ENCODE measurements around the gene LETM1.
A peak's percentile ranks its signal among the peaks of the same experiment; 100 is the strongest.

The LETM1 gene

GRCh38 chr4:1815997-1816860, 39.7 kb downstream of the LETM1 start:
- H3K9me3 ChIP-seq (ENCODE audit: control insufficient read depth, low read length): no peaks in the 10 kb centered on the region
- H3K36me3 ChIP-seq (ENCODE audit: control insufficient read depth, insufficient read depth, low read length): peaks cover 41% of the 10 kb centered on the region
- H3K4me1 ChIP-seq (ENCODE audit: control insufficient read depth, insufficient read depth, low read length, poor library complexity, severe bottlenecking): no peaks in the 10 kb centered on the region
- no peak overlapping the region for H3K4me3 ChIP-seq (ENCODE audit: insufficient read depth, low read depth, low read length, poor library complexity, severe bottlenecking)
- H3K27ac ChIP-seq (ENCODE audit: insufficient read depth, low read length, poor library complexity, severe bottlenecking): no peak overlapping the region
- no peak for DNase-seq
- H3K27me3 ChIP-seq (replicated peaks; ENCODE audit: control insufficient read depth, insufficient read depth, low read length, poor library complexity, severe bottlenecking): no peaks in the 10 kb centered on the region

GRCh38 chr4:1815096-1815996, 40.6 kb downstream of the LETM1 start:
- no peak for DNase-seq
- no peaks in the 10 kb centered on the region for H3K4me1 ChIP-seq (ENCODE audit: control insufficient read depth, insufficient read depth, low read length, poor library complexity, severe bottlenecking)
- H3K36me3 ChIP-seq (ENCODE audit: control insufficient read depth, insufficient read depth, low read length): peaks cover 41% of the 10 kb centered on the region
- no peaks in the 10 kb centered on the region for H3K9me3 ChIP-seq (ENCODE audit: control insufficient read depth, low read length)
- no peaks in the 10 kb centered on the region for H3K27me3 ChIP-seq (replicated peaks; ENCODE audit: control insufficient read depth, insufficient read depth, low read length, poor library complexity, severe bottlenecking)
- no peak overlapping the region for H3K4me3 ChIP-seq (ENCODE audit: insufficient read depth, low read depth, low read length, poor library complexity, severe bottlenecking)
- H3K27ac ChIP-seq (ENCODE audit: insufficient read depth, low read length, poor library complexity, severe bottlenecking): no peak overlapping the region

- no peaks in the 10 kb centered on the region for H3K27me3 ChIP-seq (replicated peaks; ENCODE audit: control insufficient read depth, insufficient read depth, low read length, poor library complexity, severe bottlenecking)
- H3K9me3 ChIP-seq (ENCODE audit: control insufficient read depth, low read length): no peaks in the 10 kb centered on the region
- H3K4me1 ChIP-seq (ENCODE audit: control insufficient read depth, insufficient read depth, low read length, poor library complexity, severe bottlenecking): no peaks in the 10 kb centered on the region
- no peak overlapping the region for H3K27ac ChIP-seq (ENCODE audit: insufficient read depth, low read length, poor library complexity, severe bottlenecking)
- no peak overlapping the region for H3K4me3 ChIP-seq (ENCODE audit: insufficient read depth, low read depth, low read length, poor library complexity, severe bottlenecking)
- peaks cover 35% of the 10 kb centered on the region for H3K36me3 ChIP-seq (ENCODE audit: control insufficient read depth, insufficient read depth, low read length)
- DNase-seq: no peak
Observed at GRCh38 chr4:1814453-1814852, 41.5 kb downstream of the LETM1 start.

GRCh38 chr4:1813915-1814314, 42.0 kb downstream of the LETM1 start:
- Histone ChIP-seq H3K4me3 (ENCODE audit: insufficient read depth, low read depth, low read length, poor library complexity, severe bottlenecking) (no peak overlapping the region), H3K36me3 (ENCODE audit: control insufficient read depth, insufficient read depth, low read length) (peaks cover 30% of the 10 kb centered on the region), H3K9me3 (ENCODE audit: control insufficient read depth, low read length) (no peaks in the 10 kb centered on the region), H3K4me1 (ENCODE audit: control insufficient read depth, insufficient read depth, low read length, poor library complexity, severe bottlenecking) (no peaks in the 10 kb centered on the region), H3K27ac (ENCODE audit: insufficient read depth, low read length, poor library complexity, severe bottlenecking) (no peak overlapping the region), H3K27me3 (replicated peaks; ENCODE audit: control insufficient read depth, insufficient read depth, low read length, poor library complexity, severe bottlenecking) (no peaks in the 10 kb centered on the region)
- no peak for DNase-seq

GRCh38 chr4:1813231-1813630, 42.7 kb downstream of the LETM1 start:
- H3K36me3 ChIP-seq (ENCODE audit: control insufficient read depth, insufficient read depth, low read length): peaks cover 30% of the 10 kb centered on the region
- no peaks in the 10 kb centered on the region for H3K27me3 ChIP-seq (replicated peaks; ENCODE audit: control insufficient read depth, insufficient read depth, low read length, poor library complexity, severe bottlenecking)
- no peak overlapping the region for H3K4me3 ChIP-seq (ENCODE audit: insufficient read depth, low read depth, low read length, poor library complexity, severe bottlenecking)
- H3K9me3 ChIP-seq (ENCODE audit: control insufficient read depth, low read length): no peaks in the 10 kb centered on the region
- H3K4me1 ChIP-seq (ENCODE audit: control insufficient read depth, insufficient read depth, low read length, poor library complexity, severe bottlenecking): no peaks in the 10 kb centered on the region
- H3K27ac ChIP-seq (ENCODE audit: insufficient read depth, low read length, poor library complexity, severe bottlenecking): no peak overlapping the region
- DNase-seq: no peak

GRCh38 chr4:1812720-1813119, 43.2 kb downstream of the LETM1 start:
- Histone ChIP-seq H3K27ac (ENCODE audit: insufficient read depth, low read length, poor library complexity, severe bottlenecking) (no peak overlapping the region), H3K36me3 (ENCODE audit: control insufficient read depth, insufficient read depth, low read length) (peaks cover 26% of the 10 kb centered on the region), H3K9me3 (ENCODE audit: control insufficient read depth, low read length) (no peaks in the 10 kb centered on the region), H3K27me3 (replicated peaks; ENCODE audit: control insufficient read depth, insufficient read depth, low read length, poor library complexity, severe bottlenecking) (no peaks in the 10 kb centered on the region), H3K4me1 (ENCODE audit: control insufficient read depth, insufficient read depth, low read length, poor library complexity, severe bottlenecking) (no peaks in the 10 kb centered on the region), H3K4me3 (ENCODE audit: insufficient read depth, low read depth, low read length, poor library complexity, severe bottlenecking) (no peak overlapping the region)
- DNase-seq: no peak

GRCh38 chr4:1810765-1811164, 45.2 kb downstream of the LETM1 start:
- Histone ChIP-seq H3K9me3 (ENCODE audit: control insufficient read depth, low read length) (no peaks in the 10 kb centered on the region), H3K27me3 (replicated peaks; ENCODE audit: control insufficient read depth, insufficient read depth, low read length, poor library complexity, severe bottlenecking) (no peaks in the 10 kb centered on the region), H3K4me1 (ENCODE audit: control insufficient read depth, insufficient read depth, low read length, poor library complexity, severe bottlenecking) (no peaks in the 10 kb centered on the region), H3K4me3 (ENCODE audit: insufficient read depth, low read depth, low read length, poor library complexity, severe bottlenecking) (no peak overlapping the region), H3K36me3 (ENCODE audit: control insufficient read depth, insufficient read depth, low read length) (peaks cover 23% of the 10 kb centered on the region), H3K27ac (ENCODE audit: insufficient read depth, low read length, poor library complexity, severe bottlenecking) (no peak overlapping the region)
- DNase-seq: no peak

GRCh38 chr4:1809754-1810502, 46.0 kb downstream of the LETM1 start:
- H3K4me1 ChIP-seq (ENCODE audit: control insufficient read depth, insufficient read depth, low read length, poor library complexity, severe bottlenecking): no peaks in the 10 kb centered on the region
- peak; percentile 20 to 28 (median 25) for DNase-seq
- H3K27me3 ChIP-seq (replicated peaks; ENCODE audit: control insufficient read depth, insufficient read depth, low read length, poor library complexity, severe bottlenecking): no peaks in the 10 kb centered on the region
- H3K9me3 ChIP-seq (ENCODE audit: control insufficient read depth, low read length): no peaks in the 10 kb centered on the region
- H3K36me3 ChIP-seq (ENCODE audit: control insufficient read depth, insufficient read depth, low read length): peaks cover 15% of the 10 kb centered on the region
- H3K4me3 ChIP-seq (ENCODE audit: insufficient read depth, low read depth, low read length, poor library complexity, severe bottlenecking): no peak overlapping the region
- H3K27ac ChIP-seq (ENCODE audit: insufficient read depth, low read length, poor library complexity, severe bottlenecking): no peak overlapping the region

GRCh38 chr4:1808851-1809753, 46.9 kb downstream of the LETM1 start:
- DNase-seq: no peak
- no peak overlapping the region for H3K27ac ChIP-seq (ENCODE audit: insufficient read depth, low read length, poor library complexity, severe bottlenecking)
- peaks cover 7% of the 10 kb centered on the region for H3K36me3 ChIP-seq (ENCODE audit: control insufficient read depth, insufficient read depth, low read length)
- H3K9me3 ChIP-seq (ENCODE audit: control insufficient read depth, low read length): no peaks in the 10 kb centered on the region
- H3K4me1 ChIP-seq (ENCODE audit: control insufficient read depth, insufficient read depth, low read length, poor library complexity, severe bottlenecking): no peaks in the 10 kb centered on the region
- H3K27me3 ChIP-seq (replicated peaks; ENCODE audit: control insufficient read depth, insufficient read depth, low read length, poor library complexity, severe bottlenecking): no peaks in the 10 kb centered on the region
- no peak overlapping the region for H3K4me3 ChIP-seq (ENCODE audit: insufficient read depth, low read depth, low read length, poor library complexity, severe bottlenecking)

Measured in effector memory CD4-positive, alpha-beta T cell (primary cell).